K562 (cell line): Measurements from ENCODE around the gene CLHC1. TPM values are rescaled to one million over a fixed set of nuclear protein-coding genes. Genes with fewer than 3 reads are reported as not detected.

Experiments used
- ATAC-seq: fragments of 200-7000 bp; cut with Tn5 transposase; 3 replicates; pipeline ENCODE4 v1.9.1; 2020; ENCODE audit warnings: moderate library complexity
- BruUV-seq: library from RNA; stranded (reverse); fragments of 400-500 nt; replicated peaks from 2 replicates; lab custom pipeline; 2021; lab: Mats Ljungman, UMichigan
- CTCF ChIA-PET: fragments of 300-600 bp; formaldehyde crosslinking; extraction: SDS; loops from one replicate; lab custom pipeline; 2021; ENCODE audit warnings: low intra/inter-chr PET ratio; lab: Yijun Ruan, JAX
- POLR2A ChIA-PET: fragments of 300-600, 350-650 bp; sonication (Branson Sonifier 250); formaldehyde crosslinking; extraction: SDS; loops from one replicate; lab custom pipeline; 2021; ENCODE audit warnings: antibody characterized with exemption, inconsistent platforms; lab: Yijun Ruan, JAX
- DNase-seq, 4 experiments: peaks; one replicate each; pipeline versions ENCODE4 v3.0.0 to v3.0.0-alpha.2; 2011 to 2018; ENCODE audit warnings: low spot score in 3 of 4, mixed read lengths in 3 of 4; ENCODE audit errors: extremely low read depth in 1 of 4
- FAIRE-seq: peaks from 2 replicates; lab custom pipeline; 2011; peaks lifted over from hg19 to GRCh38; lab: Jason Lieb, UNC
- H2AFZ ChIP-seq: 2 replicates; pipeline ENCODE4 v1.6.0; 2011; ENCODE audit warnings: low read depth, low read length, control low read depth, inconsistent platforms
- H3K27ac ChIP-seq: fragments of 200-600 bp; 3 replicates; pipeline ENCODE4 v1.8.0; 2011; ENCODE audit warnings: low read depth, mild to moderate bottlenecking, control low read depth, inconsistent platforms, low read length, moderate library complexity, mixed read lengths; ENCODE audit errors: extremely low read depth
- H3K27me3 ChIP-seq, 2 experiments: fragments of 300-600 bp in 1 of 2; 2 replicates in 1 of 2; 3 replicates in 1 of 2; pipeline versions ENCODE4 v1.6.0 to v1.8.0; 2011; ENCODE audit warnings: inconsistent platforms in 2 of 2, low read length in 2 of 2, mild to moderate bottlenecking in 1 of 2, mixed read lengths in 1 of 2, moderate library complexity in 1 of 2; ENCODE audit not compliant: control insufficient read depth in 2 of 2, insufficient read depth in 2 of 2
- H3K36me3 ChIP-seq: fragments of 300-600 bp; 3 replicates; pipeline ENCODE4 v1.8.0; 2011; ENCODE audit warnings: mild to moderate bottlenecking, low read length, inconsistent platforms; ENCODE audit not compliant: control insufficient read depth, insufficient read depth
- H3K4me1 ChIP-seq, 2 experiments: fragments of 200-600 bp in 1 of 2; replicated peaks in 1 of 2; 2 replicates in 1 of 2; 3 replicates in 1 of 2; pipeline versions ENCODE4 v1.5.1 to v1.8.0; 2011; ENCODE audit warnings: inconsistent platforms in 2 of 2, low read length in 2 of 2, mild to moderate bottlenecking in 1 of 2, mixed read lengths in 1 of 2, moderate library complexity in 1 of 2; ENCODE audit not compliant: control insufficient read depth in 2 of 2, insufficient read depth in 2 of 2
- H3K4me2 ChIP-seq: 2 replicates; pipeline ENCODE4 v1.6.1; 2011; ENCODE audit warnings: low read length, control low read depth, inconsistent platforms, mixed read lengths; ENCODE audit not compliant: insufficient read depth
- H3K4me3 ChIP-seq: fragments of 200-600 bp; sonication (generic), shearing (Covaris generic); 2 replicates; pipeline ENCODE4 v1.5.1; 2016; ENCODE audit warnings: control low read depth, inconsistent platforms
- H3K79me2 ChIP-seq: fragments of 200-600 bp; 3 replicates; pipeline ENCODE4 v1.8.0; 2011; ENCODE audit warnings: low read length, inconsistent platforms; ENCODE audit not compliant: control insufficient read depth, insufficient read depth
- H3K9ac ChIP-seq, 2 experiments: 2 replicates each; pipeline versions ENCODE4 v1.6.0 to v1.6.1; 2011; ENCODE audit warnings: low read depth in 2 of 2, low read length in 2 of 2, control low read depth in 1 of 2, inconsistent platforms in 1 of 2, mild to moderate bottlenecking in 1 of 2, mixed read lengths in 1 of 2; ENCODE audit not compliant: insufficient read depth in 1 of 2
- H3K9me1 ChIP-seq: one replicate; pipeline ENCODE4 v1.6.0; 2011; ENCODE audit warnings: inconsistent platforms, mild to moderate bottlenecking, low read length, moderate library complexity; ENCODE audit not compliant: control insufficient read depth, insufficient read depth
- H3K9me3 ChIP-seq: replicated peaks from 2 replicates; pipeline ENCODE4 v1.5.1; 2011; ENCODE audit warnings: low read depth, low read length, inconsistent platforms; ENCODE audit not compliant: control insufficient read depth, insufficient read depth
- H4K20me1 ChIP-seq: replicated peaks from 2 replicates; pipeline ENCODE4 v1.6.1; 2011; ENCODE audit warnings: low read length, inconsistent platforms, mixed read lengths; ENCODE audit not compliant: control insufficient read depth, insufficient read depth
- ARNT ChIP-seq, 2 experiments: fragments of 450-650 bp; IDR thresholded peaks; 2 replicates each; pipeline ENCODE4 v1.6.1; 2016; ENCODE audit warnings: mild to moderate bottlenecking in 1 of 2
- FOS ChIP-seq: IDR thresholded peaks from 3 replicates; pipeline ENCODE4 v1.6.1; 2011; ENCODE audit not compliant: insufficient read length; ENCODE audit errors: extremely low read depth
- HMGXB4 ChIP-seq: sonication (generic); formaldehyde crosslinking; IDR thresholded peaks from 2 replicates; pipeline ENCODE4 v1.8.1; 2023; ENCODE audit warnings: mild to moderate bottlenecking, missing genetic modification reagents
- JUNB ChIP-seq: fragments of 450-650 bp; formaldehyde crosslinking; conservative IDR thresholded peaks from 2 replicates; pipeline ENCODE4 v1.4.0; 2020; ENCODE audit warnings: mild to moderate bottlenecking
- MAFG ChIP-seq: fragments of 450-650 bp; conservative IDR thresholded peaks from 2 replicates; pipeline ENCODE4 v1.6.1; 2016; ENCODE audit warnings: missing genetic modification characterization, missing compliant biosample characterization
- MIER1 ChIP-seq: fragments of 450-650 bp; IDR thresholded peaks from 2 replicates; pipeline ENCODE4 v1.6.1; 2016; ENCODE audit warnings: antibody characterized with exemption, mild to moderate bottlenecking, low read depth
- MTA2 ChIP-seq: fragments of 450-650 bp; IDR thresholded peaks from 2 replicates; pipeline ENCODE4 v1.6.1; 2016; ENCODE audit warnings: low read depth
- NUFIP1 ChIP-seq: fragments of 450-650 bp; IDR thresholded peaks from 2 replicates; pipeline ENCODE4 v1.6.1; 2018; ENCODE audit not compliant: partially characterized antibody
- PBX2 ChIP-seq, 2 experiments: IDR thresholded peaks in 1 of 2; conservative IDR thresholded peaks in 1 of 2; 2 replicates each; pipeline ENCODE4 v1.6.1; 2016; ENCODE audit warnings: low read depth in 2 of 2, mild to moderate bottlenecking in 1 of 2, missing compliant biosample characterization in 1 of 2, missing genetic modification characterization in 1 of 2, moderate library complexity in 1 of 2
- POLR3A ChIP-seq: IDR thresholded peaks from 2 replicates; pipeline ENCODE4 v1.6.1; 2011; ENCODE audit warnings: borderline replicate concordance, mild to moderate bottlenecking, moderate library complexity; ENCODE audit not compliant: insufficient read length, insufficient read depth; ENCODE audit errors: extremely low read depth
- SETDB1 ChIP-seq: IDR thresholded peaks from one replicate; pipeline ENCODE4 v1.6.1; 2012; ENCODE audit warnings: low read length, control low read depth, inconsistent platforms
- U2AF1 ChIP-seq: fragments of 200-400 bp; formaldehyde crosslinking; optimal IDR thresholded peaks from 2 replicates; pipeline ENCODE3; 2017; ENCODE audit warnings: mild to moderate bottlenecking, low read depth, low read length, moderate library complexity
- VEZF1 ChIP-seq: fragments of 200-800 bp; sonication (Bioruptor generic); IDR thresholded peaks from 2 replicates; pipeline ENCODE4 v1.6.1; 2017; ENCODE audit warnings: missing genetic modification characterization, missing compliant biosample characterization
- ZBTB2 ChIP-seq: fragments of 450-650 bp; IDR thresholded peaks from 2 replicates; pipeline ENCODE4 v1.6.1; 2016; ENCODE audit warnings: antibody characterized with exemption
- ZNF699 ChIP-seq: fragments of 250-450 bp; sonication (Bioruptor Pico); IDR thresholded peaks from 2 replicates; pipeline ENCODE4 v1.8.0; 2021; ENCODE audit warnings: mild to moderate bottlenecking, moderate library complexity; ENCODE audit not compliant: insufficient replicate concordance
- WGBS: fragments of 100-300 bp; shearing (Covaris generic); methylation state at CpG from one replicate; pipeline ENCODE4 v1.1.6; 2016; ENCODE audit warnings: low coverage, mixed read lengths; ENCODE audit not compliant: insufficient coverage; ENCODE audit errors: missing lambda C conversion rate; 5-methylcytosine and 5-hydroxymethylcytosine counted together
- in situ Hi-C: fragments of 300-500 bp; cut with MboI; formaldehyde crosslinking; loops from 4 replicates; pipeline ENCODE4 v1.15.0; 2018; ENCODE audit warnings: inconsistent platforms, mixed read lengths
- intact Hi-C: fragments of 100-400 bp; cut with micrococcal nuclease; formaldehyde crosslinking; loops from 2 replicates; pipeline ENCODE4 v1.14.2; 2022
- polyA plus RNA-seq, 8 experiments: library from polyadenylated mRNA; depleted of rRNA in 4 of 8; stranded (reverse) in 5 of 8; unstranded in 3 of 8; fragments of >200 nt; fragmentation: Nextera tagmentation in 2 of 8; fragmentation: Illumina TruSeq in 1 of 8; extraction: Ambion mirVana in 2 of 8; extraction: Trizol in 1 of 8; gene quantifications; 2 replicates each; pipeline versions ENCODE4 v1.2.1 to v1.2.3, GENCODE V29; 2011 to 2014; ENCODE audit warnings: inconsistent platforms in 1 of 8, missing spikeins in 1 of 8
- total RNA-seq, 7 experiments: library from RNA; depleted of rRNA in 6 of 7; stranded (reverse); fragments of >200 nt in 6 of 7; fragmentation: Illumina TruSeq in 2 of 7; extraction: Trizol in 2 of 7; gene quantifications; 2 replicates each; pipeline versions ENCODE4 v1.2.1 to v1.2.3, GENCODE V29; 2011 to 2021; ENCODE audit warnings: low replicate concordance in 1 of 7

Gene CLHC1
- total and polyA plus RNA-seq, 9 of the 15 experiments (the other 6 are each of a cell fraction or from before 2014, with no cell fraction given), result 3.7 to 14.3 (median 8.6) TPM

GRCh38 chr2:55169359-55169758 is 62.7 kb downstream of the CLHC1 start:
- Histone ChIP-seq H4K20me1 (no peaks in the 10 kb centered on the region), H3K27ac (no peak overlapping the region), H3K9me1 (no peaks in the 10 kb centered on the region), H2AFZ (no peak overlapping the region), H3K9ac (no peak overlapping the region), H3K36me3 (no peaks in the 10 kb centered on the region), H3K79me2 (no peaks in the 10 kb centered on the region), H3K4me1 (peaks cover 4 to 19% of the 10 kb centered on the region in 2 experiments; a peak in 3 of 5 replicates), H3K4me2 (no peak overlapping the region), H3K4me3 (no peak overlapping the region), H3K27me3 (no peaks in the 10 kb centered on the region), H3K9me3 (no peaks in the 10 kb centered on the region)
- intact Hi-C loops (loop anchor here (5.0 kb wide), 2 partner anchors 52 to 202 kb away; no protein-coding TSS in a partner anchor), in situ Hi-C loops (loop anchor here (10.0 kb wide), 1 partner anchor 265 kb away; no protein-coding TSS in a partner anchor)
- ChIA-PET POLR2A (interaction anchor here (0.6 to 2.0 kb wide), 2 partner anchors 11 to 123 kb away, joined by 4 to 5 read pairs; no protein-coding TSS in a partner anchor), CTCF (interaction anchor here (0.7 to 2.9 kb wide), 3 partner anchors 119 to 269 kb away, joined by 3 to 17 read pairs (median 4); partner anchors contain the start of gene RTN4)
- no peak for DNase-seq
- 18% methylated on average over 1 of the region's 1 CpG for WGBS
- FAIRE-seq, result no peak
- BruUV-seq, result no TSS peak
- ATAC-seq, result no peak
- TF ChIP-seq U2AF1 (no peak), JUNB (no peak), VEZF1 (CRISPR knock-in tag) (no peak), MIER1 (no peak), SETDB1 (no peak), MAFG (tag) (no peak), PBX2 (CRISPR knock-in tag; IDR thresholded peaks at IDR 0.05; ENCODE audit: low read depth) (no peak), PBX2 (tag; conservative IDR thresholded peaks at IDR 0.05; ENCODE audit: low read depth) (no peak), POLR3A (no peak), MTA2 (no peak), ZBTB2 (no peak), NUFIP1 (no peak), ZNF699 (no peak), ARNT (IDR thresholded peaks at IDR 0.05) (no peak), FOS (no peak), HMGXB4 (CRISPR knock-in tag) (no peak)
